Panc1 (cell line): Measurements from ENCODE around the gene OR8A1. TPM values are rescaled to one million over a fixed set of nuclear protein-coding genes. Genes with fewer than 3 reads are reported as not detected.

ENCODE experiments used
- ATAC-seq: fragments of 200-7000 bp; cut with Tn5 transposase; 2 replicates; pipeline ENCODE4 v1.9.1; 2020; ENCODE audit warnings: mild to moderate bottlenecking, moderate library complexity
- BruUV-seq: library from RNA; stranded (reverse); fragments of 400-500 nt; replicated peaks from 2 replicates; lab custom pipeline; 2021; lab: Mats Ljungman, UMichigan
- CTCF ChIA-PET: fragments of 300-600 bp; sonication (Branson Sonifier 250); formaldehyde crosslinking; loops from one replicate; lab custom pipeline; 2022; ENCODE audit warnings: antibody characterized with exemption; lab: Charles Lee
- POLR2A ChIA-PET: fragments of 300-600 bp; sonication (Branson Sonifier 250); formaldehyde crosslinking; loops from one replicate; lab custom pipeline; 2022; ENCODE audit warnings: antibody characterized with exemption; lab: Charles Lee
- DNase-seq: peaks from one replicate; pipeline ENCODE4 v3.0.0-alpha.2; 2010; ENCODE audit warnings: low read depth, low spot score
- H3K27ac ChIP-seq: 2 replicates; pipeline ENCODE4 v1.5.1; 2011; ENCODE audit warnings: mild to moderate bottlenecking, low read length, inconsistent platforms
- H3K27me3 ChIP-seq: fragments of 200-500 bp; sonication (Bioruptor generic); 2 replicates; pipeline ENCODE4 v1.6.0; 2014; ENCODE audit warnings: low read length, inconsistent platforms; ENCODE audit not compliant: control insufficient read depth, insufficient read depth
- H3K36me3 ChIP-seq: fragments of 200-500 bp; sonication (Bioruptor generic); 2 replicates; pipeline ENCODE4 v1.5.1; 2014; ENCODE audit warnings: inconsistent platforms, mild to moderate bottlenecking, low read length, moderate library complexity; ENCODE audit not compliant: control insufficient read depth, insufficient read depth
- H3K4me1 ChIP-seq: 2 replicates; pipeline ENCODE4 v1.5.1; 2011; ENCODE audit warnings: inconsistent platforms, mild to moderate bottlenecking, low read length, moderate library complexity; ENCODE audit not compliant: control insufficient read depth, insufficient read depth
- H3K4me3 ChIP-seq, 2 experiments: 2 replicates each; pipeline ENCODE4 v1.5.1; 2011 to 2012; ENCODE audit warnings: low read depth in 2 of 2, low read length in 2 of 2, mild to moderate bottlenecking in 2 of 2, inconsistent platforms in 1 of 2, moderate library complexity in 1 of 2
- H3K9me3 ChIP-seq: fragments of 200-500 bp; sonication (Bioruptor generic); 2 replicates; pipeline ENCODE4 v1.5.1; 2014; ENCODE audit warnings: low read depth, mild to moderate bottlenecking, inconsistent platforms, low read length, moderate library complexity; ENCODE audit not compliant: control insufficient read depth, insufficient read depth
- CTCF ChIP-seq: fragments of 450-650 bp; IDR thresholded peaks from 2 replicates; pipeline ENCODE4 v1.5.1; 2017; ENCODE audit warnings: mild to moderate bottlenecking
- POLR2AphosphoS5 ChIP-seq: IDR thresholded peaks from 2 replicates; pipeline ENCODE4 v1.6.1; 2012; ENCODE audit warnings: mild to moderate bottlenecking, low read depth, low read length, moderate library complexity
- REST ChIP-seq, 2 experiments: IDR thresholded peaks; 2 replicates each; pipeline ENCODE4 v1.6.1; 2011 to 2012; ENCODE audit warnings: low read depth in 2 of 2, control low read depth in 1 of 2, low read length in 1 of 2, mild to moderate bottlenecking in 1 of 2, moderate library complexity in 1 of 2; ENCODE audit not compliant: insufficient read depth in 1 of 2
- SIN3A ChIP-seq: IDR thresholded peaks from 2 replicates; pipeline ENCODE4 v1.6.1; 2012; ENCODE audit warnings: low read depth, mild to moderate bottlenecking, low read length, moderate library complexity, borderline replicate concordance; ENCODE audit not compliant: insufficient read depth
- TCF7L2 ChIP-seq: IDR thresholded peaks from 2 replicates; pipeline ENCODE4 v1.6.1; 2011; ENCODE audit warnings: mild to moderate bottlenecking, low read depth, low read length, inconsistent platforms
- in situ Hi-C: cut with HindIII; loops from 2 replicates; pipeline ENCODE4 v1.10.0; 2016; ENCODE audit warnings: low sequenced_read_pairs, low pct_unique_long_range_greater_than_20kb
- intact Hi-C: fragments of 100-400 bp; cut with micrococcal nuclease; formaldehyde crosslinking; loops from one replicate; pipeline ENCODE4 v1.10.0; 2022; ENCODE audit not compliant: unreplicated experiment
- total RNA-seq: library from RNA; stranded (reverse); gene quantifications from one replicate; pipeline ENCODE4 v1.2.1, GENCODE V29; 2021; ENCODE audit not compliant: unreplicated experiment

The OR8A1 gene
- total RNA-seq, 1 experiment from 2014 or later = not detected

- BruUV-seq = no TSS peak
- TF ChIP-seq CTCF (no peak), SIN3A (no peak), TCF7L2 (no peak)
- POLR2A ChIA-PET = no interaction called here
- intact Hi-C loops (no loop called here), in situ Hi-C loops (no loop called here)
- Histone ChIP-seq H3K4me1 (no peaks in the 10 kb centered on the region), H3K27me3 (no peaks in the 10 kb centered on the region), H3K9me3 (no peaks in the 10 kb centered on the region), H3K4me3 (no peak overlapping the region), H3K36me3 (no peaks in the 10 kb centered on the region), H3K27ac (no peak overlapping the region)
- DNase-seq (no peak), ATAC-seq (no peak)
- CTCF ChIA-PET = no interaction called here
Measured at GRCh38 chr11:124605719-124606118, 35.9 kb downstream of the OR8A1 start.

- ChIA-PET CTCF (interaction anchor here (0.6 kb wide), 1 partner anchor 10 kb away, joined by 8 read pairs; no protein-coding TSS in a partner anchor), POLR2A (no interaction called here)
- H3K27me3 ChIP-seq = no peaks in the 10 kb centered on the region
- H3K4me1 ChIP-seq = no peaks in the 10 kb centered on the region
- no peak overlapping the region for H3K27ac ChIP-seq
- no peaks in the 10 kb centered on the region for H3K36me3 ChIP-seq
- in situ Hi-C loops (no loop called here), intact Hi-C loops (no loop called here)
- ATAC-seq = no peak
- BruUV-seq = no TSS peak
- no peaks in the 10 kb centered on the region for H3K9me3 ChIP-seq
- H3K4me3 ChIP-seq = no peak overlapping the region
- TF ChIP-seq CTCF (no peak), SIN3A (no peak), REST (IDR thresholded peaks at IDR 0.05; ENCODE audit: insufficient read depth in 1 of 2, low read depth in 2 of 2, low read length in 1 of 2) (no peak), POLR2AphosphoS5 (no peak), TCF7L2 (no peak)
- DNase-seq = no peak
Measured at GRCh38 chr11:124608147-124608546, 38.4 kb downstream of the OR8A1 start.
